ENCODE results near the gene CCDC9. TPM values are rescaled to one million over a fixed set of nuclear protein-coding genes. Genes with fewer than 3 reads are reported as not detected.

Gene CCDC9
- total RNA-seq, 1 donor from 2014 or later, result 37.5 TPM

GRCh38 chr19:47228168-47228936 is 28.0 kb upstream of the CCDC9 start:
- Mint-ChIP-seq H3K9me3 (no peaks in the 10 kb centered on the region), H3K27ac (no peak overlapping the region), H3K27me3 (ENCODE audit: low read depth) (no peaks in the 10 kb centered on the region), H3K4me1 (ENCODE audit: low read depth) (peaks cover 22% of the 10 kb centered on the region), H3K4me3 (ENCODE audit: low read depth) (no peak overlapping the region), H3K36me3 (ENCODE audit: low read depth) (peaks cover 10% of the 10 kb centered on the region)
- peak; percentile 58 for DNase-seq (ENCODE audit: low spot score)
- intact Hi-C loops (cut with micrococcal nuclease), result loop anchor here (5.0 kb wide), 2 partner anchors 71 to 181 kb away; partner anchors contain the start of gene TMEM160

DNA sequence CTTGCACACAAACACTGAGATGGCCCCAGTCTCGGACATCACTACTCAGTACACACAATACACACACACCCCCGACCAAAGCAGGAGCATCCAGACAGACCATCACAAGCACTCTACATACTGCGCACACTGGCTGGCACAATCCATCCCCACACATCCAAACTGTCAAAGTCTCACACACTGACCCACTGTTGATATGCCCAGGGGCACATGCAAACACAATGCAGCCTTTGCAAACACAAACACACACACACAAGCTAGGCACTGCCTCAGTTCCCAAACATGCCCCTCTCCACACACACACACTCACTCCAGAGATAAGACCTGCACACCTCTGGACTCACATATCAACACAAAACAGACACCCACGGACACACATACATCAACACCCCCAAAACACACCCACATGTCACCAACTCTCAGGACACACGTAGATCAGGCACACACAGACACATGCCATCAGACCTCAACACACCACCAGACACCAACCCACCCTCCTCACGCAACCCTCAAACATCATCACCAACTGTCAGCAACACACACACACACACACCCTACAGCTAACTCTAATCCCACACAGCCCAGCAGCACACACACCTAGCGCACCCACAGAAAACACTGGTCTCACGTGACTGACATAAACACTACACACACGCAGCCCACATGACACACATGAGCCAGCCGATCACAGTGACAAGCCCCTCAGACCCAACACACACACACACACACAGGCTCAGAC is 27.2 kb upstream of the CCDC9 start:
- peak; percentile 37 for DNase-seq (ENCODE audit: low spot score)
- Mint-ChIP-seq H3K36me3 (ENCODE audit: low read depth) (peaks cover 6% of the 10 kb centered on the region), H3K4me3 (ENCODE audit: low read depth) (no peak overlapping the region), H3K27ac (no peak overlapping the region), H3K9me3 (no peaks in the 10 kb centered on the region), H3K27me3 (ENCODE audit: low read depth) (no peaks in the 10 kb centered on the region), H3K4me1 (ENCODE audit: low read depth) (peaks cover 22% of the 10 kb centered on the region)
- intact Hi-C loops (cut with micrococcal nuclease), result loop anchor here (5.0 kb wide), 2 partner anchors 72 to 182 kb away; partner anchors contain the start of gene TMEM160

DNA sequence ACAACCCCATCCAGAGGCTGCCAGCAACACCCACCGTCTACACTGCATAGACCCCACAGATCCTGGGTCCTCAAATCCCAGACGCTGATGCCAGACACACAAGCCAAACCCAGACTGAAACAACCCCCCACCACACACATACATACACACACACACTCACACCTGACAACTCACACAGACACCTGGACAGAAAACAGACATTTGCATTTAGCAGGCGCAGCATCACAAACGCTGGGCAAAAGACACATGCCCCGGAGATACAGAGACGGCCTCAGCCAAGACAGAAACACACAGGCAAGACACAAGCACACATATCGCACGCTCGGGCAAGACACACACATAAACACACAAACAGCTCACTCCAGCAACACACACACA is 26.7 kb upstream of the CCDC9 start:
- peaks cover 6% of the 10 kb centered on the region for H3K36me3 Mint-ChIP-seq (ENCODE audit: low read depth)
- H3K4me3 Mint-ChIP-seq (ENCODE audit: low read depth), result no peak overlapping the region
- H3K4me1 Mint-ChIP-seq (ENCODE audit: low read depth), result peaks cover 22% of the 10 kb centered on the region
- intact Hi-C loops (cut with micrococcal nuclease), result loop anchor here (5.0 kb wide), 2 partner anchors 72 to 182 kb away; partner anchors contain the start of gene TMEM160
- DNase-seq (ENCODE audit: low spot score), result no peak
- no peaks in the 10 kb centered on the region for H3K27me3 Mint-ChIP-seq (ENCODE audit: low read depth)
- H3K9me3 Mint-ChIP-seq, result no peaks in the 10 kb centered on the region
- H3K27ac Mint-ChIP-seq, result no peak overlapping the region

DNA sequence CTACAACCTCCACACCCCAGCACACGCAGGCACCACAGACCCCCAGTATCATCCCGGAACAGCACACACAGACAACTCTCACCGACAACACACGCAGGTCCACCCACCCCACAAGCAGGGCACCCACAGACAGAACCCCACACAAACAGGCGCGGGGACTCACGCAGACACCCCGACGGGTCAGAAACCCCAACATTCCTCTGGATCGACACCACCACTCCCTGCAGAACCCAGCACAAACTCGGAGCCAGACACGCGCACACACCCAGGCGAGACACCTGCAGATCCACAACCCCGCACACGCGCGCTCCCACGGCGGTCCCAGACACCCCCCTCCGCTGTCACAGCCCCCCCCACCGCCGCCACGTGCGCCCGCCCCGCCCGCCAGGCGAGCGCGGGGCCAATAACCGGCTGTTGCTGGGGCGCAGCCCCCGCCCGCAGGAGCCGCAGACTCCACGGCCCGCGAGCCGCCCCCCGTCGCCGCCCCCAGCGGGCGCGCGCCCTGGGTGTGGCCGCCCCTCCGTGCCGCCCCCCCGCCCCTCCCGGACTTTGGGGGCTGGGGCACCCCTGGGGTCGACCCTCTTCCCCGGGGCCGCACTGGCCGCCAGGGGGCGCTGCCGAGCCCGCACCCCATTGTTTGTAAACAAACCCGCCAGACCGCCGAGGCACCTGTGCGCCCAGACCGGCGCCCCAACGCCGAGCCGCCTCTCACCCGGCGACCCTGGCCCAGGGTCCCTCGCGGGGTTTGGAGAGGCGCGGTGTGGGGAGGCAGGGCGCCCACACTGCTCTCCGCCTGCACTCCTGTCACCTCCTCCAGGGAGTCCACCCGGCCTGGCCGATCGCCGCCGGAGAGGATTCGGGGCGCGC is 26.0 kb upstream of the CCDC9 start:
- peaks cover 4% of the 10 kb centered on the region for H3K36me3 Mint-ChIP-seq (ENCODE audit: low read depth)
- no peak overlapping the region for H3K27ac Mint-ChIP-seq
- no peaks in the 10 kb centered on the region for H3K9me3 Mint-ChIP-seq
- intact Hi-C loops (cut with micrococcal nuclease), result no loop called here
- no peaks in the 10 kb centered on the region for H3K27me3 Mint-ChIP-seq (ENCODE audit: low read depth)
- H3K4me3 Mint-ChIP-seq (ENCODE audit: low read depth), result no peak overlapping the region
- DNase-seq (ENCODE audit: low spot score), result peak; percentile 75
- H3K4me1 Mint-ChIP-seq (ENCODE audit: low read depth), result peaks cover 22% of the 10 kb centered on the region

DNA sequence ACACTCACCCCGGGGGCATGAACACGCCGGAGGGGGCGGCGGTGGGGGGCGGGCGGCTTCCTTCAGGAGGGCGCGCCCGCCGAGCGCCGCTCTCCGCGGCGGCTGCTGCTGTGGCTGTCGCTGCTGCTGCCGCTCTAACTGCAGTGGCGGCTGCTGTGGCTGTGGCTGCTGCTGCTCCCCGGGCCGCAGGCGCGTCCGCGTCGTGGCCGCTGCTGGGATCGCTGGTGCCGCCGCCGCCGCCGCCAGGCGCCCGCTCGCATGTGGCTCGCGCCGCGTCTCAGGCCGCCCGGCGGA is 25.5 kb upstream of the CCDC9 start, which contains the start of gene BBC3:
TSS of gene BBC3 (minus strand) at position 279 of the 294 bp plus-strand sequence. CDS start 2,768 bp downstream, outside the sequence.
- no peak for DNase-seq (ENCODE audit: low spot score)
- H3K4me3 Mint-ChIP-seq (ENCODE audit: low read depth), result peak within 1 kb of the TSS; percentile 74
- peaks cover under 1% of the 10 kb centered on the region for H3K27me3 Mint-ChIP-seq (ENCODE audit: low read depth)
- peaks cover 17% of the 10 kb centered on the region for H3K4me1 Mint-ChIP-seq (ENCODE audit: low read depth)
- H3K9me3 Mint-ChIP-seq, result no peaks in the 10 kb centered on the region
- intact Hi-C loops (cut with micrococcal nuclease), result no loop called here
- H3K36me3 Mint-ChIP-seq (ENCODE audit: low read depth), result no peaks in the 10 kb centered on the region
- peak within 1 kb of the TSS; percentile 81 for H3K27ac Mint-ChIP-seq

GRCh38 chr19:47231215-47232054 is 24.9 kb upstream of the CCDC9 start:
- Mint-ChIP-seq H3K27me3 (ENCODE audit: low read depth) (peaks cover 2% of the 10 kb centered on the region), H3K4me1 (ENCODE audit: low read depth) (peaks cover 17% of the 10 kb centered on the region), H3K36me3 (ENCODE audit: low read depth) (no peaks in the 10 kb centered on the region), H3K4me3 (ENCODE audit: low read depth) (peak overlapping the region; percentile 74), H3K9me3 (no peaks in the 10 kb centered on the region), H3K27ac (peak overlapping the region; percentile 81)
- DNase-seq (ENCODE audit: low spot score), result peak; percentile 88
- intact Hi-C loops (cut with micrococcal nuclease), result loop anchor here (1.0 kb wide), 1 partner anchor 10 kb away; no protein-coding TSS in a partner anchor

- Mint-ChIP-seq H3K36me3 (ENCODE audit: low read depth) (no peaks in the 10 kb centered on the region), H3K9me3 (no peaks in the 10 kb centered on the region)
These were observed 23.7 kb upstream of the CCDC9 start for GRCh38 chr19:47232422-47233211.

DNA sequence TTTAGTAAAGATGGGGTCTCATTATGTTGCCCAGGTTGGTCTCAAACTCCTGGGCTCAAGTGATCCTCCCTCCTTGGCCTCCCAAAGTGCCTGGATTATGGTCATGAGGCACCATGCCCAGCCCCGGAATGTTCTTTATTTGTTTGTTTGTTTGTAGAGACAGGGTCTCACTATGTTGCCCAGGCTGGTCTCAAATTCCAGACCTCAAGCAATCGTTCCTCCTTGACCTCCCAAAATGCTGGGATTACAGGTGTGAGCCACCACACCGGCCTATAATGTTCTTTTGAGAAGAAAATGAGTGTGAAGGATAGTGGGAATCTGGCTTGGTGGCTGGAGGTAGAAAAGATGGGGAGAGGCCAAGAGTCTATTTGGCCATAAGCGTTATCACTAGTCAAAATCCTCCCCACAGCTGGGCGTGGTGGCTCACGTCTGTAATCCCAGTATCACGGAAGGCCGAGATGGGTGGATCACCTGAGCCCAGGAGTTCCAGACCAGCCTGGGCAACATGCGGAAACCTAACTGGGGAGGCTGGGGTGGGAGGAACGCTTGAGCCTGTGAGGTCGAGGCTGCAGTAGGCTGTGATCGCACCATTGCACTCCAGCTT is 20.2 kb upstream of the CCDC9 start:
- H3K36me3 Mint-ChIP-seq (ENCODE audit: low read depth), result no peaks in the 10 kb centered on the region
- H3K27ac Mint-ChIP-seq, result no peak overlapping the region
- peaks cover 6% of the 10 kb centered on the region for H3K27me3 Mint-ChIP-seq (ENCODE audit: low read depth)
- no peak overlapping the region for H3K4me3 Mint-ChIP-seq (ENCODE audit: low read depth)
- no peak for DNase-seq (ENCODE audit: low spot score)
- peaks cover 19% of the 10 kb centered on the region for H3K4me1 Mint-ChIP-seq (ENCODE audit: low read depth)
- intact Hi-C loops (cut with micrococcal nuclease), result no loop called here
- H3K9me3 Mint-ChIP-seq, result no peaks in the 10 kb centered on the region

More at GRCh38 chr19:47232422-47233211, 23.7 kb upstream of the CCDC9 start:
- Mint-ChIP-seq H3K4me3 (ENCODE audit: low read depth) (peak overlapping the region; percentile 74), H3K27me3 (ENCODE audit: low read depth) (peaks cover 2% of the 10 kb centered on the region), H3K27ac (peak overlapping the region; percentile 60), H3K4me1 (ENCODE audit: low read depth) (peaks cover 16% of the 10 kb centered on the region)
- intact Hi-C loops (cut with micrococcal nuclease), result loop anchor here (1.0 kb wide), 1 partner anchor 9 kb away; no protein-coding TSS in a partner anchor
- peak; percentile 25 for DNase-seq (ENCODE audit: low spot score)

GRCh38 chr19:47239152-47239551 is 17.2 kb upstream of the CCDC9 start:
- H3K27ac Mint-ChIP-seq, result no peak overlapping the region
- no peaks in the 10 kb centered on the region for H3K36me3 Mint-ChIP-seq (ENCODE audit: low read depth)
- peaks cover 6% of the 10 kb centered on the region for H3K27me3 Mint-ChIP-seq (ENCODE audit: low read depth)
- H3K4me3 Mint-ChIP-seq (ENCODE audit: low read depth), result peak overlapping the region; percentile 69
- no peaks in the 10 kb centered on the region for H3K9me3 Mint-ChIP-seq
- intact Hi-C loops (cut with micrococcal nuclease), result no loop called here
- peaks cover 12% of the 10 kb centered on the region for H3K4me1 Mint-ChIP-seq (ENCODE audit: low read depth)
- no peak for DNase-seq (ENCODE audit: low spot score)

DNA sequence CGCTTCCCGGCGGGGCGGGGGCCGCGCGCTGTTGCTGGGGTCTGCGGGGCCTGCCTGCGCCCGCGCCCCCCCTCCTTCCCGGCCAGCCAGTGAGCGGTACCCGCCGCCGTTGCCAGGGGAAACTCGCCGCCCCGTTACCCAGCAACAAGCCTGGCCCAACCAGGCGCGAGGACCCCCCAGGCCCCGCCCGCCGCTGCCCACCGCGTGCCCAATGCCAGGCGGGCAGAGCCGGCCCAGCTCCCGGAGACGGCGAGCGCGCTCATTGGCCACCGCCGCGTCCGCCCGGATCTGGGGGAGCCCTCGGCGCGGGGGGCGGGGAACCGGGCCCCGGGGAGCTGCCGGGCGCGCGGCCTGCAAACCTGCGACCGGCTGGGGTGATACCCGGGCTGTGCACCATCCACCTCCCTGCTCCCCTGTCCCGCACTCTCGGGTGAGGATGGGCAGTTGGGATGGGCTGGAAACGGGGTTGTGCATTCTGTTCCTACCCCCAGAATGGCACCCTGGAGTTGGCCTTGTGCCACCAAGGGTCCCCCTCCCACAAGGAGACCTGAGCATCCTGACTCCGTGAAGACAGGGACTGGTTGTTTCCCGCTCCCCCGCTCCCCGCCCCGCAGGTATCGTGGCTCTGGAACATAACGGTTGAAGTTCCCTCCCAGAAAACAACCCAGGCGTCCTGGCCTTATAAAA is 16.6 kb upstream of the CCDC9 start:
- no peaks in the 10 kb centered on the region for H3K36me3 Mint-ChIP-seq (ENCODE audit: low read depth)
- DNase-seq (ENCODE audit: low spot score), result peak; percentile 35
- no peak overlapping the region for H3K4me3 Mint-ChIP-seq (ENCODE audit: low read depth)
- H3K9me3 Mint-ChIP-seq, result no peaks in the 10 kb centered on the region
- H3K27me3 Mint-ChIP-seq (ENCODE audit: low read depth), result peaks cover 6% of the 10 kb centered on the region
- no peak overlapping the region for H3K27ac Mint-ChIP-seq
- intact Hi-C loops (cut with micrococcal nuclease), result loop anchor here (5.0 kb wide), 2 partner anchors 142 to 202 kb away; no protein-coding TSS in a partner anchor
- peaks cover 14% of the 10 kb centered on the region for H3K4me1 Mint-ChIP-seq (ENCODE audit: low read depth)
